Loucy (cell line): ENCODE data around the gene PRAC1.

Source experiments
- H2AFZ ChIP-seq: fragments of 200-600 bp; sonication (generic); 2 replicates; pipeline ENCODE4 v1.6.0; 2016; ENCODE audit warnings: antibody characterized with exemption, mild to moderate bottlenecking, low read length, moderate library complexity
- H3F3A ChIP-seq: fragments of 200-600 bp; 2 replicates; pipeline ENCODE4 v1.6.0; 2016; ENCODE audit warnings: antibody characterized with exemption, low read depth, mild to moderate bottlenecking
- H3K27me3 ChIP-seq: fragments of 200-600 bp; sonication (generic); 2 replicates; pipeline ENCODE4 v1.6.1; 2014; ENCODE audit warnings: low read length, mild to moderate bottlenecking; ENCODE audit not compliant: insufficient read depth, poor library complexity, severe bottlenecking
- H3K36me3 ChIP-seq: fragments of 200-600 bp; sonication (generic); 2 replicates; pipeline ENCODE4 v1.6.1; 2016; ENCODE audit warnings: low read length; ENCODE audit not compliant: insufficient read depth
- H3K4me1 ChIP-seq: fragments of 200-600 bp; sonication (generic); 2 replicates; pipeline ENCODE4 v1.5.1; 2014; ENCODE audit warnings: low read length, mild to moderate bottlenecking; ENCODE audit not compliant: insufficient read depth, poor library complexity, severe bottlenecking
- H3K4me2 ChIP-seq: fragments of 200-600 bp; sonication (generic); 2 replicates; pipeline ENCODE4 v1.6.0; 2014; ENCODE audit warnings: antibody characterized with exemption, low read length, low read depth, mild to moderate bottlenecking; ENCODE audit not compliant: poor library complexity, severe bottlenecking
- H3K4me3 ChIP-seq: fragments of 200-600 bp; sonication (generic); 2 replicates; pipeline ENCODE4 v1.5.1; 2014; ENCODE audit warnings: low read length, mild to moderate bottlenecking, mixed read lengths; ENCODE audit not compliant: poor library complexity, severe bottlenecking
- H3K79me2 ChIP-seq: fragments of 200-600 bp; sonication (generic); 2 replicates; pipeline ENCODE4 v1.6.1; 2014; ENCODE audit warnings: low read length; ENCODE audit not compliant: insufficient read depth
- H3K9ac ChIP-seq: fragments of 200-600 bp; sonication (generic); 2 replicates; pipeline ENCODE4 v1.6.0; 2014; ENCODE audit warnings: mild to moderate bottlenecking, low read depth, low read length, moderate library complexity; ENCODE audit not compliant: poor library complexity, severe bottlenecking
- H3K9me2 ChIP-seq: fragments of 200-600 bp; sonication (generic); replicated peaks from 2 replicates; pipeline ENCODE4 v1.6.1; 2016; ENCODE audit warnings: low read depth, low read length, mixed read lengths
- H3K9me3 ChIP-seq: fragments of 200-600 bp; sonication (generic); 2 replicates; pipeline ENCODE4 v1.6.1; 2014; ENCODE audit warnings: mild to moderate bottlenecking, antibody characterized with exemption, low read length, low read depth; ENCODE audit not compliant: insufficient read depth
- H4K20me1 ChIP-seq: fragments of 200-600 bp; sonication (generic); 2 replicates; pipeline ENCODE4 v1.6.0; 2014; ENCODE audit warnings: antibody characterized with exemption, low read length, mild to moderate bottlenecking; ENCODE audit not compliant: insufficient read depth, poor library complexity, severe bottlenecking
- CTCF ChIP-seq: fragments of 200-600 bp; sonication (generic); conservative IDR thresholded peaks from 2 replicates; pipeline ENCODE4 v1.5.1; 2014; ENCODE audit warnings: mild to moderate bottlenecking, antibody characterized with exemption, low read length
- EZH2phosphoT487 ChIP-seq: fragments of 200-600 bp; IDR thresholded peaks from 2 replicates; pipeline ENCODE4 v1.6.1; 2018; ENCODE audit warnings: antibody characterized with exemption, mild to moderate bottlenecking, moderate library complexity, borderline replicate concordance

The PRAC1 gene

DNA sequence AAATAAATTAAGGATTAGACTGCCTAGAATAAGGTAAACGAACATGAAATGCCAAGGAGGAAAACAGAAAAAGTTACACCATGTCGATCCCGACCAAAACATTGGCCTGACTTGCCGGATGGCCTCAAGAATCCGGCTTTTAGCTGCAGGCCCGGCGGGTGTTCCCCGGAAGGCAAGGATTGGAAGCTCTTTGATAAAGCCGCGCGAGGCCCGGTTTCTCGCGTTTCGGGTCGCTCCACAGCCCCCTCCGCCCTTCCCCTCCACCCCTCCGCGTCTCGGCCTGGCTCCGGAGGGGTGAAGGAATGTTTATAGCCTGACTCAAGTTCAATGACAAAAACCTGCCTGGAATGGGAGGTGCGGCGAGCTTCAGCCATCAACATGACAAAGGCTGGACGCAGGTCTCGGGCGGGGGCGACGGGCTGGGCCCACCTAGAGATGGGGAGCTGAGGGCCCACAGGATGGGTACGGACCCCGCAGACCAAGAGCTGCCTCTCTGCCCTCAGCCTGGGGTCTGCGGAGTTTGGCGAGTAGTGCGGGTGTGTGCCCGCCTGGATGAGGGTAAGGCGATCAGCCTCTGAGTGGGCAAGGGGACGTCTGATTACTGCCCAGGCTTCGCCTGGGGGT is 2.6 kb downstream of the PRAC1 start:
- Histone ChIP-seq H4K20me1 (no peaks in the 10 kb centered on the region), H3F3A (no peaks in the 10 kb centered on the region), H3K4me2 (no peak overlapping the region), H3K36me3 (no peaks in the 10 kb centered on the region), H3K4me1 (peaks cover 12% of the 10 kb centered on the region), H3K79me2 (no peaks in the 10 kb centered on the region), H3K9ac (no peak overlapping the region), H3K9me2 (no peaks in the 10 kb centered on the region), H2AFZ (no peak overlapping the region), H3K4me3 (no peak overlapping the region), H3K9me3 (no peaks in the 10 kb centered on the region), H3K27me3 (no peaks in the 10 kb centered on the region)
- TF ChIP-seq CTCF, result no peak
- TF ChIP-seq EZH2phosphoT487, result no peak

GRCh38 chr17:48718761-48719641 is 3.3 kb downstream of the PRAC1 start:
- H3F3A ChIP-seq, result no peaks in the 10 kb centered on the region
- H3K4me1 ChIP-seq, result peaks cover 12% of the 10 kb centered on the region
- no peak overlapping the region for H2AFZ ChIP-seq
- no peak overlapping the region for H3K9ac ChIP-seq
- TF ChIP-seq CTCF (no peak), EZH2phosphoT487 (no peak)
- H3K4me3 ChIP-seq, result no peak overlapping the region
- no peaks in the 10 kb centered on the region for H3K79me2 ChIP-seq
- H3K9me3 ChIP-seq, result no peaks in the 10 kb centered on the region
- no peaks in the 10 kb centered on the region for H4K20me1 ChIP-seq
- no peaks in the 10 kb centered on the region for H3K9me2 ChIP-seq
- no peak overlapping the region for H3K4me2 ChIP-seq
- no peaks in the 10 kb centered on the region for H3K36me3 ChIP-seq
- H3K27me3 ChIP-seq, result no peaks in the 10 kb centered on the region

DNA sequence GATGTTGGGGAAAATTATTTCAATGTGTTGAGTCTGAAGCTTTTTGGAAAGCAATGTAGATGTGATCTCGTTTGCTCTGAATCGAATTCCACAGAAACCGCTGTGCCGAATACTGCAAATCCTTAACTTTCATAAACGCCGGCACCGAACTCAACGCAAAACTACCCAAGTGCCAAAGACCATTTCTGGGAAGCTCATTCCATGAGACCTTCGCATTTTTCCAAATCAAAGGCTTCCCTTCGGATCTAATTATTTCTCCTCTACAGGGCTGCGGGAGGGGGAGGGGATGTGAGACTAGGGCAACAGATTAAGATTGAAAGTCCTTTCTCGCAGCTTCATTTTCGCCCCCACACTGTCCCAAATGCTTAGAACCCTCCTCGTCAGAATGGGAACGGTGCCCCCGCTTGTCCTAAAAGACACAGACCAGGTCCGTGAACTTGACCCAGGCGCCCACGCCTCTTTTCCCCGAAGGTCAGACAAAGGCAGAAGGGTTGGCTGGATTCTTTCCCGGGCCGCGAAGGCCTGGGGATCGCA is 4.0 kb downstream of the PRAC1 start:
- Histone ChIP-seq H3K9me2 (no peaks in the 10 kb centered on the region), H3K36me3 (no peaks in the 10 kb centered on the region), H3K9ac (no peak overlapping the region), H3K9me3 (no peaks in the 10 kb centered on the region), H3K79me2 (no peaks in the 10 kb centered on the region), H2AFZ (no peak overlapping the region), H3K27me3 (no peaks in the 10 kb centered on the region), H3K4me3 (no peak overlapping the region), H4K20me1 (no peaks in the 10 kb centered on the region), H3F3A (no peaks in the 10 kb centered on the region), H3K4me1 (peaks cover 12% of the 10 kb centered on the region), H3K4me2 (no peak overlapping the region)
- TF ChIP-seq CTCF (no peak), EZH2phosphoT487 (no peak)
